ENCODE data around the gene MAPT. TPM values are rescaled to one million over a fixed set of nuclear protein-coding genes. Genes with fewer than 3 reads are reported as not detected.

MAPT gene
- polyA plus RNA-seq, 1 experiment = 0.16 TPM

GRCh38 chr17:45905814-45906213 lies 11.5 kb downstream of the MAPT start:
- H3K36me3 ChIP-seq (ENCODE audit: control insufficient read depth, insufficient read depth, low read length) = no peaks in the 10 kb centered on the region
- no peak for TF ChIP-seq CTCF (IDR thresholded peaks at IDR 0.05; ENCODE audit: insufficient read depth, low read depth, low read length)
- H3K4me3 ChIP-seq (ENCODE audit: low read depth, low read length) = no peak overlapping the region
- POLR2A ChIA-PET = no interaction called here
- H3K27me3 ChIP-seq (ENCODE audit: control insufficient read depth, insufficient read depth, low read length) = peaks cover 13% of the 10 kb centered on the region
- DNase-seq (ENCODE audit: low read depth) = no peak
- CTCF ChIA-PET = interaction anchor here (1.0 kb wide), 1 partner anchor 43 kb away, joined by 3 read pairs; no protein-coding TSS in a partner anchor

- no peak for TF ChIP-seq CTCF (IDR thresholded peaks at IDR 0.05; ENCODE audit: insufficient read depth, low read depth, low read length)
- CTCF ChIA-PET = interaction anchor here (1.0 kb wide), 1 partner anchor 43 kb away, joined by 3 read pairs; no protein-coding TSS in a partner anchor
- POLR2A ChIA-PET = no interaction called here
- Histone ChIP-seq H3K36me3 (ENCODE audit: control insufficient read depth, insufficient read depth, low read length) (no peaks in the 10 kb centered on the region), H3K4me3 (ENCODE audit: low read depth, low read length) (no peak overlapping the region), H3K27me3 (ENCODE audit: control insufficient read depth, insufficient read depth, low read length) (peaks cover 13% of the 10 kb centered on the region)
- DNase-seq (ENCODE audit: low read depth) = no peak
Observed at GRCh38 chr17:45906237-45906636, 11.9 kb downstream of the MAPT start.

- ChIA-PET POLR2A (no interaction called here), CTCF (no interaction called here)
- no peak overlapping the region for H3K4me3 ChIP-seq (ENCODE audit: low read depth, low read length)
- DNase-seq (ENCODE audit: low read depth) = no peak
- no peak for TF ChIP-seq CTCF (IDR thresholded peaks at IDR 0.05; ENCODE audit: insufficient read depth, low read depth, low read length)
- no peaks in the 10 kb centered on the region for H3K36me3 ChIP-seq (ENCODE audit: control insufficient read depth, insufficient read depth, low read length)
- peaks cover 13% of the 10 kb centered on the region for H3K27me3 ChIP-seq (ENCODE audit: control insufficient read depth, insufficient read depth, low read length)
Observed at GRCh38 chr17:45906927-45907622, 12.7 kb downstream of the MAPT start.

DNA sequence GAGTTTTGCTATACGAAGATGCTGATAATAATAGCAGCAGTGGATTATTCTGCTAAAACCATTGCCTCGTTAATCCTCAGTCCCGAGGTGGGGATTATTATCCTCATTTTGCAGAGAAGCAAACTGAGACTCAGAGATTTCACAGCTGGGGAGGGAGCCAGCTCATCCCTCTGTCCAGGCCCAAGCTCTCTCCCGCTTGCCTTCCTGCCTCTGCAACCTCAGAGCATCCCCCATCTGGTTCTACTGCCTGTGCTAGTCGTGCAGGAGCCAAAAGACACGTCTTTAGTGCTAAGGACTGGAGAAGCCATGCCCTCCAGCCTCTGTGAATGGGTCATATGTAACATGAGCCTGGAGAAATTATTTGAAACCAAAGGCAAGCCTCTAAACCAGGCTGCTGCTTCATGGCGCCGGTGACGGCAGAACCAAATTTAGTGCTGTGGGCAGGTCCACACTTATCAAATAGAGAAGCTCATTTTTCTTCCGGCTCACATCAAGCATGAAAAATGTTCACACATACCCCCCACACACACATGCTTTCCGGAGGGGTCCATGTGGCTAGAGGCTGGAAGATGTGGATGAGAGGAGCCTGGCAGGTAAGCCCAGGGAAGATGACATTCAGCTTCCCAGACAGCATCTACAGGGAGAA lies 13.5 kb downstream of the MAPT start:
- ChIA-PET POLR2A (no interaction called here), CTCF (interaction anchor here (1.1 to 1.2 kb wide), 2 partner anchors 15 to 41 kb away, joined by 3 read pairs; no protein-coding TSS in a partner anchor)
- TF ChIP-seq CTCF (IDR thresholded peaks at IDR 0.05; ENCODE audit: insufficient read depth, low read depth, low read length) = no peak
- H3K36me3 ChIP-seq (ENCODE audit: control insufficient read depth, insufficient read depth, low read length) = no peaks in the 10 kb centered on the region
- peaks cover 13% of the 10 kb centered on the region for H3K27me3 ChIP-seq (ENCODE audit: control insufficient read depth, insufficient read depth, low read length)
- no peak for DNase-seq (ENCODE audit: low read depth)
- H3K4me3 ChIP-seq (ENCODE audit: low read depth, low read length) = no peak overlapping the region

DNA sequence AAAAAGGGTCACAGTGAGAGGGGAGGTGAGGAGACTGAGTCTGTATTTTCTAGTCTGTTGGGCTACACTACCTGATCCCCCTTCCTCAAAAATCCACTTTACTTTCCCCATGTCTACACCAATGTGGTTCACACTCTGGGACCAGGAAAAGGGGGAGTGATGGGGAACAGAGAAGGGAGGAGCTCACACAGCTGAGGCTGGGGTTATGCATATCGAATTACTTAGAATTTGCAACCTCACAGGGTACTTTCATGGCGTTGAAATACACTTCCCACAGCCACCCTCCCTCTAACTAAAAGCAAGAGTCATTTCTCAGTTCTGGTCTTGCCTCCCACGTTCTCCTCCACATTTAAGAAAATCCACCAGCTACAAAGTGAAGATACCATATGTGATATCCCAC lies 14.1 kb downstream of the MAPT start:
- ChIA-PET CTCF (interaction anchor here (1.1 to 1.2 kb wide), 2 partner anchors 15 to 41 kb away, joined by 3 read pairs; no protein-coding TSS in a partner anchor), POLR2A (no interaction called here)
- peaks cover 13% of the 10 kb centered on the region for H3K27me3 ChIP-seq (ENCODE audit: control insufficient read depth, insufficient read depth, low read length)
- H3K36me3 ChIP-seq (ENCODE audit: control insufficient read depth, insufficient read depth, low read length) = no peaks in the 10 kb centered on the region
- no peak for DNase-seq (ENCODE audit: low read depth)
- no peak for TF ChIP-seq CTCF (IDR thresholded peaks at IDR 0.05; ENCODE audit: insufficient read depth, low read depth, low read length)
- H3K4me3 ChIP-seq (ENCODE audit: low read depth, low read length) = no peak overlapping the region
